Activated CD4-positive, alpha-beta memory T cell treated with anti-CD3 and anti-CD28 coated beads for 36 hours (primary cell): Measurements from ENCODE around the gene NOVA2. TPM values are rescaled to one million over a fixed set of nuclear protein-coding genes. Genes with fewer than 3 reads are reported as not detected.
A peak's percentile ranks its signal among the peaks of the same experiment; 100 is the strongest.

Experiments used
- CTCF ChIA-PET: fragments of 350-600 bp; sonication (Branson Sonifier 250); formaldehyde crosslinking; loops from one replicate; lab custom pipeline; 2021; ENCODE audit warnings: antibody characterized with exemption, inconsistent platforms; lab: Charles Lee
- POLR2A ChIA-PET: fragments of 350-600 bp; sonication (Branson Sonifier 250); formaldehyde crosslinking; loops from one replicate; lab custom pipeline; 2021; ENCODE audit warnings: antibody characterized with exemption; lab: Charles Lee
- DNase-seq: peaks from one replicate; pipeline ENCODE4 v3.0.0-alpha.2; 2020
- H3K27ac Mint-ChIP-seq: one replicate; pipeline ENCODE4 v1.8.0; 2021; ENCODE audit warnings: mixed read lengths
- H3K27me3 Mint-ChIP-seq: one replicate; pipeline ENCODE4 v1.8.0; 2021; ENCODE audit warnings: mixed read lengths
- H3K36me3 Mint-ChIP-seq: one replicate; pipeline ENCODE4 v1.8.0; 2021; ENCODE audit warnings: mixed read lengths
- H3K4me1 Mint-ChIP-seq: one replicate; pipeline ENCODE4 v1.8.0; 2021; ENCODE audit warnings: low read depth, mixed read lengths
- H3K4me3 Mint-ChIP-seq: one replicate; pipeline ENCODE4 v1.8.0; 2021; ENCODE audit warnings: mild to moderate bottlenecking, mixed read lengths
- H3K9me3 Mint-ChIP-seq: one replicate; pipeline ENCODE4 v1.8.0; 2021; ENCODE audit warnings: mixed read lengths
- intact Hi-C: fragments of 100-400 bp; cut with micrococcal nuclease; formaldehyde crosslinking; loops from one replicate; pipeline ENCODE4 v1.15.1; 2023
- total RNA-seq, 2 experiments: library from RNA; stranded (reverse); gene quantifications; one replicate each; pipeline ENCODE4 v1.2.3, GENCODE V29; 2021

NOVA2 gene
- total RNA-seq, 2 experiments from 2014 or later, result not detected

DNA sequence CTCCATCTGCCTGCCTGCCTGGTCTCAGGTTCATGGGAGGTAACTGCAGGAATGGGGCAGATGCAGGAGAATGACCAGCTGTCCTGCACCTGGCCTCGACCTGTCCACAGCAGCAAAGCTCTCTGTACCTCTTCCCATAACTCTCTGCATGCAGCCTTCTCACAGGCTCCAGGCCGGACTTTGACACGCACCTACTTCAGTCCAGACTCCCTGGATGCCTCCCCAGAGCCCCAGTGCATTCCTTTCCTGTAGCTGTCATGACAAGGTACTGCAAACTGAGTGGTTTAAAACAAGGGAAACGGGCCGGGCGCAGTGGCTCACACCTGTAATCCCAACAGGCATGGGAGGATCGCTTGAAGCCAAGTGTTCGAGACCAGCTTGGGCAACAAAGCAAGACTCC is 62.4 kb downstream of the NOVA2 start:
- DNase-seq, result no peak
- H3K27ac Mint-ChIP-seq, result no peak overlapping the region
- H3K36me3 Mint-ChIP-seq, result no peaks in the 10 kb centered on the region
- intact Hi-C loops, result no loop called here
- POLR2A ChIA-PET, result no interaction called here
- no peaks in the 10 kb centered on the region for H3K4me1 Mint-ChIP-seq
- H3K4me3 Mint-ChIP-seq, result no peak overlapping the region
- no peaks in the 10 kb centered on the region for H3K9me3 Mint-ChIP-seq
- peaks cover 26% of the 10 kb centered on the region for H3K27me3 Mint-ChIP-seq
- CTCF ChIA-PET, result no interaction called here

- ChIA-PET POLR2A (no interaction called here), CTCF (interaction anchor here (0.9 kb wide), 1 partner anchor 371 kb away, joined by 3 read pairs; no protein-coding TSS in a partner anchor)
- Mint-ChIP-seq H3K36me3 (no peaks in the 10 kb centered on the region), H3K9me3 (no peaks in the 10 kb centered on the region), H3K27ac (no peak overlapping the region), H3K4me3 (no peak overlapping the region), H3K27me3 (peaks cover 23% of the 10 kb centered on the region), H3K4me1 (no peaks in the 10 kb centered on the region)
- no peak for DNase-seq
- intact Hi-C loops, result no loop called here
Measured at GRCh38 chr19:45908956-45909355, 64.7 kb downstream of the NOVA2 start.

GRCh38 chr19:45906221-45906620 is 67.4 kb downstream of the NOVA2 start:
- intact Hi-C loops, result no loop called here
- no peak for DNase-seq
- Mint-ChIP-seq H3K27ac (no peak overlapping the region), H3K27me3 (peaks cover 9% of the 10 kb centered on the region), H3K4me3 (no peak overlapping the region), H3K36me3 (no peaks in the 10 kb centered on the region), H3K9me3 (no peaks in the 10 kb centered on the region), H3K4me1 (no peaks in the 10 kb centered on the region)
- CTCF ChIA-PET, result interaction anchor here (0.7 to 1.0 kb wide), 2 partner anchors 122 to 173 kb away, joined by 3 read pairs; no protein-coding TSS in a partner anchor
- POLR2A ChIA-PET, result no interaction called here

GRCh38 chr19:45905011-45905410 is 68.7 kb downstream of the NOVA2 start:
- POLR2A ChIA-PET, result no interaction called here
- H3K4me1 Mint-ChIP-seq, result peaks cover 7% of the 10 kb centered on the region

DNA sequence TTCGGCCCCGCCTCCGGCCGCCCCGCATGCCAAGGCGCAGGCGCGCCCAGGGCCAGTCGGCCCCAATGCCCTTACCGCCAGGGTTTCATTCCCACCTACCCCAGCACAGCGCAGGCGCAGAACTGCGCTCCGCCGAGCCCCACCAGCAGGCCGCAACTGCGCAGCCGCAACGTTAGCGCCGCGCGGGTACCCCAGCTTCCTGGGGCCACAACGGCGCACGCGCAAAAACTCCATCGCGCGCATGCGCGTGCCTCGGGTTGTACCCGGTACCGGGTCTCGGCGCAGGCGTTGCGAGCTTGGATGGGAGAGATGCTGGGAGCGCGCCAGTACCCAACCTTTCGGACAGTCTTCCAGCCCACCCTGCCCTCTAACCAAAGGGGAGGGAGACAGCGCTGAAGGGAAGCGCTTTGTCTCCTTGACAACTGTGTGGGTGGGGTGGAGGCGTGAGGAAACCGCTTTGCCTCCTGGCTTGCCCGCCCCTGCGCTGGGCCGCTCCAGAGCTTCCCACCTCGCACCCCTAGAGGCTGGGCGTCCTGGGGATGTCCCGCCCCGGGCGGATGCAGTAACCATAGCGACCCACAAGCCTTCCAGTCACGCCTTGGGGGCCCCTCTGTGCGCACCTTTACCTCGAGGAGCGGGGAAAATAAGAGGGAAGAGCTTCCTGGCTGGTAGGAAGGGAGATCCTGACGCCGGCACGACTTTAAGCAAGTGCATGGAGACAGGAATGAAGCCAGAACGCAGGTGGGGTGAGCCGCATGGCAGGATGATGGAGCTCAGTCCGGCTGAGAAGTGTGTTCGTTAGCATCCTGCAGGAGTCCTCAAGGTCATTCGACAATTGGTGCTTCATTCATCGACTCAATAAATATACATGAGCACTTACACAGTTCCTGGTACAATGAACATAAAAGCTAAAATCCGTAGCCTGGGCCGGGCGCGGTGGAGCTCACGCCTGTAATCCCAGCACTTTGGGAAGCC is 70.7 kb downstream of the NOVA2 start:
- peak overlapping the region; percentile 93 for H3K4me3 Mint-ChIP-seq
- intact Hi-C loops, result loop anchor here (1.0 to 2.0 kb wide), 4 partner anchors 17 to 92 kb away; partner anchors contain the start of genes CCDC61, IRF2BP1 and SYMPK
- peak; percentile 100 for DNase-seq
- ChIA-PET POLR2A (interaction anchor here (0.6 to 3.7 kb wide), 8 partner anchors 15 to 186 kb away, joined by 3 to 25 read pairs (median 3); partner anchors contain the start of genes CCDC61, FOXA3, IRF2BP1 and SYMPK), CTCF (interaction anchor here (0.7 to 3.7 kb wide), 14 partner anchors 10 to 365 kb away, joined by 3 to 28 read pairs (median 6); partner anchors contain the start of genes FOXA3, IRF2BP1, SIX5 and SYMPK)
- H3K27me3 Mint-ChIP-seq, result no peaks in the 10 kb centered on the region
- H3K4me1 Mint-ChIP-seq, result peaks cover 7% of the 10 kb centered on the region
- H3K36me3 Mint-ChIP-seq, result peaks cover 10% of the 10 kb centered on the region
- H3K9me3 Mint-ChIP-seq, result no peaks in the 10 kb centered on the region
- peak overlapping the region; percentile 80 for H3K27ac Mint-ChIP-seq

More at GRCh38 chr19:45905011-45905410, 68.7 kb downstream of the NOVA2 start:
- peaks cover 3% of the 10 kb centered on the region for H3K27me3 Mint-ChIP-seq
- no peak for DNase-seq
- H3K36me3 Mint-ChIP-seq, result peaks cover 4% of the 10 kb centered on the region
- no peak overlapping the region for H3K4me3 Mint-ChIP-seq
- CTCF ChIA-PET, result interaction anchor here (1.0 kb wide), 1 partner anchor 124 kb away, joined by 3 read pairs; no protein-coding TSS in a partner anchor
- intact Hi-C loops, result no loop called here
- no peaks in the 10 kb centered on the region for H3K9me3 Mint-ChIP-seq
- no peak overlapping the region for H3K27ac Mint-ChIP-seq

DNA sequence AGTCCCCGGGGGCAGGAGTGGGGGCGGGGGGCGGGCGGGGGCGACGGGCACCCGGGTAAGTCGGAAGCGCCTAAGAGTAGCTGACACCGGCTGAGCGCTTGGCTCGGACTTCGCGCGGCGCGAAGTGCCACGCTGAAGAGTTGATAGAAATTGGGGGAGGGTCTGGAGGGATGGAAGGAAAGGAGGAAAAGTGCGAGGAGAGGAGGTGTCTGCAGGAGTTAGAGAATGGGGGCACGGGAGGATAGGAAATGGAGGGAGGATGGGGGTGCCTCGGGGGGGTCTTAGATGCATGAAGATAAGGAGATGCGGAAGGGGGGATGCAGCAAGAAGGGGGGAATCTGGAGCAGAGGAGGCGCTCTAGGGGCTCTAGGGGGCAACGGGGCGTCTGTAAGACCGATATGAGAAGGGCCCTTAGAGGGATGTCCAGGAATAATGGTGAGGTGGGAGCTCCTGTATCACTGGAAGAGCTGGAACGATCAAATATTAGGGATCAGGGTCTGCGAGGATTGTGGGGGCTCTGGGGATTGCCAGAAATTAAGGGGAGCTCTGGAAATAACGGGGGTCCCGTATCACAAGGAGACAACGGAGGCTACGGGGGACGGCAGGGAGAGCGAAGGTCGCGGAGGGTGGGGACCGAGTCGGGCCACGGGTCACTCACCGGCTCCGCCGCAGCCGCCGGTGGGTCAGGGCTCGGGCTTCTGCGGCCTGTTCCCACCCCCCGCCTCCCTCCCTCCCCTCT is 71.6 kb downstream of the NOVA2 start, which contains the start of gene MYPOP:
MYPOP (minus strand) TSS at position 702 of the 739 bp plus-strand sequence. CDS start 840 bp downstream, outside the sequence.
- no peaks in the 10 kb centered on the region for H3K9me3 Mint-ChIP-seq
- H3K27me3 Mint-ChIP-seq, result no peaks in the 10 kb centered on the region
- ChIA-PET CTCF (interaction anchor here (1.1 to 3.7 kb wide), 11 partner anchors 10 to 132 kb away, joined by 3 to 28 read pairs (median 8); partner anchors contain the start of genes FOXA3, IRF2BP1, SIX5 and SYMPK), POLR2A (interaction anchor here (0.6 to 3.7 kb wide), 8 partner anchors 15 to 185 kb away, joined by 3 to 25 read pairs (median 3); partner anchors contain the start of genes CCDC61, FOXA3, IRF2BP1 and SYMPK)
- intact Hi-C loops, result loop anchor here (1.0 to 2.0 kb wide), 4 partner anchors 16 to 93 kb away; partner anchors contain the start of genes CCDC61, IRF2BP1 and SYMPK
- peak within 1 kb of the TSS; percentile 80 for H3K27ac Mint-ChIP-seq
- DNase-seq, result no peak
- H3K4me1 Mint-ChIP-seq, result peaks cover 7% of the 10 kb centered on the region
- peak within 1 kb of the TSS; percentile 93 for H3K4me3 Mint-ChIP-seq
- peaks cover 10% of the 10 kb centered on the region for H3K36me3 Mint-ChIP-seq

- Mint-ChIP-seq H3K36me3 (peaks cover 10% of the 10 kb centered on the region), H3K27me3 (no peaks in the 10 kb centered on the region), H3K9me3 (no peaks in the 10 kb centered on the region), H3K27ac (no peak overlapping the region), H3K4me1 (peaks cover 7% of the 10 kb centered on the region), H3K4me3 (peak overlapping the region; percentile 50)
- intact Hi-C loops, result no loop called here
- peak; percentile 65 for DNase-seq
- POLR2A ChIA-PET, result interaction anchor here (0.6 to 3.7 kb wide), 3 partner anchors 15 to 128 kb away, joined by 3 to 25 read pairs (median 3); partner anchors contain the start of gene IRF2BP1
- CTCF ChIA-PET, result interaction anchor here (1.2 to 3.7 kb wide), 4 partner anchors 9 to 22 kb away, joined by 3 to 28 read pairs (median 6); partner anchors contain the start of gene IRF2BP1
Measured at GRCh38 chr19:45901432-45901911, 72.2 kb downstream of the NOVA2 start.

- Mint-ChIP-seq H3K4me3 (peak overlapping the region; percentile 21), H3K4me1 (peaks cover 7% of the 10 kb centered on the region), H3K9me3 (no peaks in the 10 kb centered on the region), H3K27ac (no peak overlapping the region), H3K36me3 (peaks cover 10% of the 10 kb centered on the region), H3K27me3 (no peaks in the 10 kb centered on the region)
- intact Hi-C loops, result no loop called here
- ChIA-PET POLR2A (interaction anchor here (1.2 to 3.7 kb wide), 2 partner anchors 14 to 38 kb away, joined by 3 to 25 read pairs; partner anchors contain the start of gene IRF2BP1), CTCF (interaction anchor here (1.1 to 3.7 kb wide), 4 partner anchors 16 to 38 kb away, joined by 3 to 28 read pairs (median 4); partner anchors contain the start of genes IRF2BP1 and SYMPK)
- no peak for DNase-seq
Measured at GRCh38 chr19:45900738-45901431, 72.8 kb downstream of the NOVA2 start.

DNA sequence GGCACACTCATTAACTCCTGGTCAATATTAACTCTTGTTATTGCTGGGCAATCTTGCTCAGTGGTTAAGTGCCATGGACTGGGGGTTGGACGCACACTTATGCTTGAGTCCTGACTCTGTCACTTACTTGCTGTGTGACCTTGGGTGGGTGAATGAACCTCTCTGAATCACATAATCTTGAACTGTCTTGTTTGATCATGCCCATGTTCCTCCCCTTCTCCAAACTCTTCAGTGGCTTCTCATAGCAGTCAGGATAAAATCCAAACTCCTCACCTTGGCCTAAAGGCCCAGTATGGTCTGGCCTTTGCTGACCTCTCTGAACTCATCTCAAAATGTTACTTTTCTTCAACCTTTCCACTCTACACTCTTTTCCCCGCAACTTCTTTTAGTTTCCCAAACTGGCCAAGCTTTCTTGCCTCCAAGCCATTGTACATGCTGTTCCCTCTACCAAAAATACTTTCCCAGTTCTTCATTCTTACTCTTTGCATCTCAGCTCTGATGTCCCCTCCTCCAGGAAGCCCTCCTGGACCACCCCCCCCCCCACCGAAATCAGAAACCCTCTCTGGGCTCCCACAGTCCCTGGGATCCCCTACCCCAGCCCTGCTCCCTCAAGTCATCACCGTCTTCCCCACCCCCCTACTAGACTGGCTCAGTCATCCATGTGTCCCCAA is 73.6 kb downstream of the NOVA2 start:
- intact Hi-C loops, result no loop called here
- peaks cover 16% of the 10 kb centered on the region for H3K36me3 Mint-ChIP-seq
- H3K27me3 Mint-ChIP-seq, result no peaks in the 10 kb centered on the region
- ChIA-PET POLR2A (no interaction called here), CTCF (interaction anchor here (1.1 to 3.7 kb wide), 3 partner anchors 15 to 37 kb away, joined by 3 to 28 read pairs (median 4); partner anchors contain the start of genes IRF2BP1 and SYMPK)
- no peak overlapping the region for H3K27ac Mint-ChIP-seq
- no peak overlapping the region for H3K4me3 Mint-ChIP-seq
- H3K9me3 Mint-ChIP-seq, result no peaks in the 10 kb centered on the region
- no peak for DNase-seq
- peaks cover 7% of the 10 kb centered on the region for H3K4me1 Mint-ChIP-seq

DNA sequence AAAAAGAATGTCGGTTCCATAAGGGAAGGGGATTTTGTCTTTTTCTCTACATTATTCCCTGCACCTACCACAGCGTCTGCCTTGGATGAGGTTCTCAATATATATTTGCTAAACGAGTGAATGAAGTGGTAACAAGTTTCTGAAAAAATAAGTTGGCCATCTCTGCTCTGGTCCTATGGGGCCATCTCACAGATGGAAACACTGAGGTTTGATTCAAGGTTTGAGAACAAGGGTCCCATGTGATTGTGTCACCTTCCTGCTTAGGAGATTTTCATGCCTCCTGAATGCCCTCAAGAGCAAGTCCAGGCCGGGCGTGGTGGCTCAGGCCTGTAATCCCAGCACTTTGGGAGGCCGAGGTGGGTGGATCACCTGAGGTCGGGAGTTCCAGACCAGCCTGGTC is 74.4 kb downstream of the NOVA2 start:
- peaks cover 16% of the 10 kb centered on the region for H3K36me3 Mint-ChIP-seq

More for the DNA sequence above, 74.4 kb downstream of the NOVA2 start:
- Mint-ChIP-seq H3K4me3 (no peak overlapping the region), H3K27ac (no peak overlapping the region), H3K4me1 (peaks cover 7% of the 10 kb centered on the region), H3K9me3 (no peaks in the 10 kb centered on the region), H3K27me3 (no peaks in the 10 kb centered on the region)
- ChIA-PET POLR2A (no interaction called here), CTCF (no interaction called here)
- intact Hi-C loops, result no loop called here
- DNase-seq, result no peak
